ENCODE data around the gene CXXC4.

DNA sequence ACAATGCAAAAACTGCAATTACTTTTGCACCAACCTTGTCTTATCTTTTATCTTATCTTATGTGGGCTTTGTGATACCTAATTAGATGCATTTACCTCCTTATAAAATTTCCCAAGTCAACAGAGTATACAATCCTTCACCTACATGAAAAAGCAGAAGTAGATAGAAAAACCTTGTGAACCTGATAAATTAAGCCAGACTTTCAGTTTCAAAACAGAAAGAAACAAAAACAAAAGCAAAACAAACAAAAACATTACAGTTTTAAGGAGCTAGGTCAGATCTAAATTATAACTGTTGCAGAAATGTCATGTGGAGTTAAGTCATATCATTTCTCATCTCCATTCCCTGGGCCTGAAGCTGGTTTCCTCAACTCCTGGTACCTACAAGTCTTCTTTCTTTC lies 24.9 kb upstream of the CXXC4 start:
- TF ChIP-seq, protein P1, sequence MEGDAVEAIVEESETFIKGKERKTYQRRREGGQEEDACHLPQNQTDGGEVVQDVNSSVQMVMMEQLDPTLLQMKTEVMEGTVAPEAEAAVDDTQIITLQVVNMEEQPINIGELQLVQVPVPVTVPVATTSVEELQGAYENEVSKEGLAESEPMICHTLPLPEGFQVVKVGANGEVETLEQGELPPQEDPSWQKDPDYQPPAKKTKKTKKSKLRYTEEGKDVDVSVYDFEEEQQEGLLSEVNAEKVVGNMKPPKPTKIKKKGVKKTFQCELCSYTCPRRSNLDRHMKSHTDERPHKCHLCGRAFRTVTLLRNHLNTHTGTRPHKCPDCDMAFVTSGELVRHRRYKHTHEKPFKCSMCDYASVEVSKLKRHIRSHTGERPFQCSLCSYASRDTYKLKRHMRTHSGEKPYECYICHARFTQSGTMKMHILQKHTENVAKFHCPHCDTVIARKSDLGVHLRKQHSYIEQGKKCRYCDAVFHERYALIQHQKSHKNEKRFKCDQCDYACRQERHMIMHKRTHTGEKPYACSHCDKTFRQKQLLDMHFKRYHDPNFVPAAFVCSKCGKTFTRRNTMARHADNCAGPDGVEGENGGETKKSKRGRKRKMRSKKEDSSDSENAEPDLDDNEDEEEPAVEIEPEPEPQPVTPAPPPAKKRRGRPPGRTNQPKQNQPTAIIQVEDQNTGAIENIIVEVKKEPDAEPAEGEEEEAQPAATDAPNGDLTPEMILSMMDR (conservative IDR thresholded peaks at IDR 0.05; ENCODE audit: low read depth, low read length) = no peak
- TF ChIP-seq EZH2phosphoT487 (IDR thresholded peaks at IDR 0.05; ENCODE audit: borderline replicate concordance, low read length) = no peak
